GM23338 (cell line): ENCODE data around the gene SERPINB6. TPM values are rescaled to one million over a fixed set of nuclear protein-coding genes. Genes with fewer than 3 reads are reported as not detected.

Source experiments
- ATAC-seq: fragments of 200-7000 bp; cut with Tn5 transposase; 3 replicates; pipeline ENCODE4 v1.9.1; 2020
- DNase-seq: peaks from one replicate; pipeline ENCODE4 v3.0.0-alpha.2; 2015; ENCODE audit warnings: low spot score
- H2AFZ ChIP-seq: fragments of 200-600 bp; sonication (generic); 2 replicates; pipeline ENCODE4 v1.8.0; 2016; ENCODE audit warnings: antibody characterized with exemption, mild to moderate bottlenecking, moderate library complexity
- H3F3A ChIP-seq: fragments of 200-600 bp; sonication (generic); replicated peaks from 2 replicates; pipeline ENCODE4 v1.8.0; 2017; ENCODE audit warnings: antibody characterized with exemption, mixed run types, low read depth
- H3K27ac ChIP-seq: fragments of 200-600 bp; sonication (generic); 2 replicates; pipeline ENCODE4 v1.6.1; 2016; ENCODE audit warnings: low read depth
- H3K27me3 ChIP-seq: fragments of 200-600 bp; sonication (generic); 2 replicates; pipeline ENCODE4 v1.8.0; 2016; ENCODE audit warnings: mild to moderate bottlenecking, mixed run types, moderate library complexity; ENCODE audit not compliant: insufficient read depth
- H3K36me3 ChIP-seq: fragments of 200-600 bp; sonication (generic); 2 replicates; pipeline ENCODE4 v1.8.0; 2016; ENCODE audit warnings: mild to moderate bottlenecking; ENCODE audit not compliant: insufficient read depth
- H3K4me1 ChIP-seq: fragments of 200-600 bp; sonication (generic); 2 replicates; pipeline ENCODE4 v1.8.0; 2016; ENCODE audit warnings: mild to moderate bottlenecking, moderate library complexity; ENCODE audit not compliant: insufficient read depth
- H3K4me2 ChIP-seq: fragments of 200-600 bp; sonication (generic); 2 replicates; pipeline ENCODE4 v1.7.1; 2017; ENCODE audit warnings: mixed run types
- H3K4me3 ChIP-seq: fragments of 200-600 bp; sonication (generic); 2 replicates; pipeline ENCODE4 v1.6.1; 2016; ENCODE audit warnings: mixed run types
- H3K79me2 ChIP-seq: fragments of 200-600 bp; sonication (generic); replicated peaks from 2 replicates; pipeline ENCODE4 v1.8.0; 2017; ENCODE audit warnings: mild to moderate bottlenecking; ENCODE audit not compliant: insufficient read depth
- H3K9me2 ChIP-seq: fragments of 200-600 bp; sonication (generic); 2 replicates; pipeline ENCODE4 v1.8.0; 2017; ENCODE audit not compliant: insufficient read depth
- H4K20me1 ChIP-seq: fragments of 200-600 bp; sonication (generic); replicated peaks from 2 replicates; pipeline ENCODE4 v1.8.0; 2017; ENCODE audit warnings: mild to moderate bottlenecking; ENCODE audit not compliant: insufficient read depth
- H3K27ac Mint-ChIP-seq: 2 replicates; pipeline ENCODE4 v1.8.0; 2020; ENCODE audit warnings: inconsistent platforms, mild to moderate bottlenecking, moderate library complexity, mixed read lengths
- H3K27me3 Mint-ChIP-seq: 3 replicates; pipeline ENCODE4 v1.8.0; 2022; ENCODE audit warnings: low read depth, mild to moderate bottlenecking, moderate library complexity, mixed read lengths, inconsistent platforms; ENCODE audit not compliant: insufficient read depth, poor library complexity
- H3K36me3 Mint-ChIP-seq: 3 replicates; pipeline ENCODE4 v1.8.0; 2021; ENCODE audit warnings: low read depth, mild to moderate bottlenecking, inconsistent platforms, moderate library complexity, mixed read lengths
- H3K4me1 Mint-ChIP-seq: 3 replicates; pipeline ENCODE4 v1.8.0; 2020; ENCODE audit warnings: mild to moderate bottlenecking, inconsistent platforms, mixed read lengths
- H3K4me3 Mint-ChIP-seq: 3 replicates; pipeline ENCODE4 v1.8.0; 2021; ENCODE audit warnings: moderate library complexity, mild to moderate bottlenecking, inconsistent platforms, mixed read lengths
- H3K9me3 Mint-ChIP-seq: 3 replicates; pipeline ENCODE4 v1.8.0; 2020; ENCODE audit warnings: moderate library complexity, mild to moderate bottlenecking, inconsistent platforms, mixed read lengths
- EZH2 ChIP-seq: fragments of 200-600 bp; sonication (generic); IDR thresholded peaks from one replicate; pipeline ENCODE4 v1.8.0; 2017; ENCODE audit warnings: antibody characterized with exemption, mild to moderate bottlenecking, low read depth; ENCODE audit not compliant: unreplicated experiment
- EZH2phosphoT487 ChIP-seq: fragments of 200-600 bp; sonication (generic); IDR thresholded peaks from one replicate; pipeline ENCODE4 v1.8.1; 2018; ENCODE audit warnings: antibody characterized with exemption; ENCODE audit not compliant: unreplicated experiment
- JUNB ChIP-seq: IDR thresholded peaks from one replicate; pipeline ENCODE4 v1.6.1; 2016; ENCODE audit warnings: antibody characterized with exemption; ENCODE audit not compliant: unreplicated experiment
- NANOG ChIP-seq: IDR thresholded peaks from 2 replicates; pipeline ENCODE4 v1.6.1; 2016; ENCODE audit warnings: antibody characterized with exemption, borderline replicate concordance
- POLR2AphosphoS5 ChIP-seq: IDR thresholded peaks from 2 replicates; pipeline ENCODE4 v1.6.1; 2016; ENCODE audit warnings: antibody characterized with exemption, low read depth
- STAT1 ChIP-seq: IDR thresholded peaks from one replicate; pipeline ENCODE4 v1.6.1; 2016; ENCODE audit warnings: antibody characterized with exemption; ENCODE audit not compliant: unreplicated experiment
- ZNF114 ChIP-seq: fragments of 250-450 bp; sonication (Bioruptor Pico); IDR thresholded peaks from 2 replicates; pipeline ENCODE4 v1.5.0; 2020; ENCODE audit warnings: mild to moderate bottlenecking, moderate library complexity
- ZNF331 ChIP-seq: fragments of 250-450 bp; sonication (Bioruptor Pico); IDR thresholded peaks from 2 replicates; pipeline ENCODE4 v1.5.0; 2020; ENCODE audit warnings: low read depth, mild to moderate bottlenecking, moderate library complexity
- polyA plus RNA-seq: library from polyadenylated mRNA; unstranded; fragments of >200 nt; fragmentation: Nextera tagmentation; extraction: Ambion mirVana; gene quantifications from 2 replicates; pipeline ENCODE4 v1.2.1, GENCODE V29; 2016
- total RNA-seq: library from RNA; depleted of rRNA; stranded (reverse); fragments of >200 nt; shearing (Covaris generic); gene quantifications from 2 replicates; pipeline ENCODE4 v1.2.3, GENCODE V29; 2014
- TF ChIP-seq, protein P1 (sequence below): IDR thresholded peaks from one replicate; pipeline ENCODE4 v1.6.1; 2018; ENCODE audit warnings: antibody characterized with exemption; ENCODE audit not compliant: unreplicated experiment
- TF ChIP-seq, protein P2 (sequence below), 2 experiments: fragments of 200-600 bp in 1 of 2; sonication (generic) in 1 of 2; conservative IDR thresholded peaks; 2 replicates each; pipeline versions ENCODE4 v1.5.1 to v1.6.1; 2016 to 2017; ENCODE audit warnings: antibody characterized with exemption in 2 of 2, low read depth in 2 of 2, mild to moderate bottlenecking in 2 of 2, moderate library complexity in 1 of 2
- TF ChIP-seq, protein P3 (sequence below): fragments of 250-450 bp; sonication (Bioruptor Pico); IDR thresholded peaks from 2 replicates; pipeline ENCODE4 v1.5.0; 2020; ENCODE audit warnings: mild to moderate bottlenecking, moderate library complexity

Gene SERPINB6
- total and polyA plus RNA-seq, 2 experiments from 2014 or later, result 25.9 to 38.5 TPM

DNA sequence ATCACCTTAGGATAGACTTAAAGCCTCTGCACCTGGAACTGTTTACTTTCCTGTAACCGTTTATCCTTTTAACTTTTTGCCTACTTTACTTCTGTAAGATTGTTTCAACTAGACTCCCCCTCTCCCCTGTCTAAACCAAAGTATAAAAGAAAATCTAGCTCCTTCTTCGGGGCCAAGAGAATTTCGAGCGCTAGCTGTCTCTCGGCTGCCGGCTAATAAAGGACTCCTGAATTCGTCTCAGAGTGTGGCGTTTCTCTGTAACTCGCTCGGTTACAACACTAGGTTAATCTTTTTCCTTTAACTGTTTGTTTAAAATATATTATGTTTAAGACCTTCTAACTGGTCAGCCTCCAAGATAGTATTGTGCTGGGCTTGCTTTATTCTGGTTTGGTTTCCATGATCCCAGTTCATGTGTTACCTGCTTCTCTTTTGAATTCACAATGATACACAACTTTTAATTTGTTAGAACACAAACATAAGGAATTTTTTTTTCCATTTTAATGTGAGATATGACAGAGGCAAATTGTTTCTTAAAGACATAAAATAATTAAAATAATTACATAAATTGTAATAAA is 19.7 kb upstream of the SERPINB6 start (continued):
- TF ChIP-seq, protein P1, sequence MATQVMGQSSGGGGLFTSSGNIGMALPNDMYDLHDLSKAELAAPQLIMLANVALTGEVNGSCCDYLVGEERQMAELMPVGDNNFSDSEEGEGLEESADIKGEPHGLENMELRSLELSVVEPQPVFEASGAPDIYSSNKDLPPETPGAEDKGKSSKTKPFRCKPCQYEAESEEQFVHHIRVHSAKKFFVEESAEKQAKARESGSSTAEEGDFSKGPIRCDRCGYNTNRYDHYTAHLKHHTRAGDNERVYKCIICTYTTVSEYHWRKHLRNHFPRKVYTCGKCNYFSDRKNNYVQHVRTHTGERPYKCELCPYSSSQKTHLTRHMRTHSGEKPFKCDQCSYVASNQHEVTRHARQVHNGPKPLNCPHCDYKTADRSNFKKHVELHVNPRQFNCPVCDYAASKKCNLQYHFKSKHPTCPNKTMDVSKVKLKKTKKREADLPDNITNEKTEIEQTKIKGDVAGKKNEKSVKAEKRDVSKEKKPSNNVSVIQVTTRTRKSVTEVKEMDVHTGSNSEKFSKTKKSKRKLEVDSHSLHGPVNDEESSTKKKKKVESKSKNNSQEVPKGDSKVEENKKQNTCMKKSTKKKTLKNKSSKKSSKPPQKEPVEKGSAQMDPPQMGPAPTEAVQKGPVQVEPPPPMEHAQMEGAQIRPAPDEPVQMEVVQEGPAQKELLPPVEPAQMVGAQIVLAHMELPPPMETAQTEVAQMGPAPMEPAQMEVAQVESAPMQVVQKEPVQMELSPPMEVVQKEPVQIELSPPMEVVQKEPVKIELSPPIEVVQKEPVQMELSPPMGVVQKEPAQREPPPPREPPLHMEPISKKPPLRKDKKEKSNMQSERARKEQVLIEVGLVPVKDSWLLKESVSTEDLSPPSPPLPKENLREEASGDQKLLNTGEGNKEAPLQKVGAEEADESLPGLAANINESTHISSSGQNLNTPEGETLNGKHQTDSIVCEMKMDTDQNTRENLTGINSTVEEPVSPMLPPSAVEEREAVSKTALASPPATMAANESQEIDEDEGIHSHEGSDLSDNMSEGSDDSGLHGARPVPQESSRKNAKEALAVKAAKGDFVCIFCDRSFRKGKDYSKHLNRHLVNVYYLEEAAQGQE, result no peak
- TF ChIP-seq ZNF331 (CRISPR knock-in tag) (no peak), ZNF114 (CRISPR knock-in tag) (no peak), EZH2 (no peak), POLR2AphosphoS5 (no peak), STAT1 (no peak), EZH2phosphoT487 (no peak), NANOG (no peak)
- TF ChIP-seq, protein P2, sequence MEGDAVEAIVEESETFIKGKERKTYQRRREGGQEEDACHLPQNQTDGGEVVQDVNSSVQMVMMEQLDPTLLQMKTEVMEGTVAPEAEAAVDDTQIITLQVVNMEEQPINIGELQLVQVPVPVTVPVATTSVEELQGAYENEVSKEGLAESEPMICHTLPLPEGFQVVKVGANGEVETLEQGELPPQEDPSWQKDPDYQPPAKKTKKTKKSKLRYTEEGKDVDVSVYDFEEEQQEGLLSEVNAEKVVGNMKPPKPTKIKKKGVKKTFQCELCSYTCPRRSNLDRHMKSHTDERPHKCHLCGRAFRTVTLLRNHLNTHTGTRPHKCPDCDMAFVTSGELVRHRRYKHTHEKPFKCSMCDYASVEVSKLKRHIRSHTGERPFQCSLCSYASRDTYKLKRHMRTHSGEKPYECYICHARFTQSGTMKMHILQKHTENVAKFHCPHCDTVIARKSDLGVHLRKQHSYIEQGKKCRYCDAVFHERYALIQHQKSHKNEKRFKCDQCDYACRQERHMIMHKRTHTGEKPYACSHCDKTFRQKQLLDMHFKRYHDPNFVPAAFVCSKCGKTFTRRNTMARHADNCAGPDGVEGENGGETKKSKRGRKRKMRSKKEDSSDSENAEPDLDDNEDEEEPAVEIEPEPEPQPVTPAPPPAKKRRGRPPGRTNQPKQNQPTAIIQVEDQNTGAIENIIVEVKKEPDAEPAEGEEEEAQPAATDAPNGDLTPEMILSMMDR (conservative IDR thresholded peaks at IDR 0.05; ENCODE audit: low read depth in 2 of 2), result no peak

DNA sequence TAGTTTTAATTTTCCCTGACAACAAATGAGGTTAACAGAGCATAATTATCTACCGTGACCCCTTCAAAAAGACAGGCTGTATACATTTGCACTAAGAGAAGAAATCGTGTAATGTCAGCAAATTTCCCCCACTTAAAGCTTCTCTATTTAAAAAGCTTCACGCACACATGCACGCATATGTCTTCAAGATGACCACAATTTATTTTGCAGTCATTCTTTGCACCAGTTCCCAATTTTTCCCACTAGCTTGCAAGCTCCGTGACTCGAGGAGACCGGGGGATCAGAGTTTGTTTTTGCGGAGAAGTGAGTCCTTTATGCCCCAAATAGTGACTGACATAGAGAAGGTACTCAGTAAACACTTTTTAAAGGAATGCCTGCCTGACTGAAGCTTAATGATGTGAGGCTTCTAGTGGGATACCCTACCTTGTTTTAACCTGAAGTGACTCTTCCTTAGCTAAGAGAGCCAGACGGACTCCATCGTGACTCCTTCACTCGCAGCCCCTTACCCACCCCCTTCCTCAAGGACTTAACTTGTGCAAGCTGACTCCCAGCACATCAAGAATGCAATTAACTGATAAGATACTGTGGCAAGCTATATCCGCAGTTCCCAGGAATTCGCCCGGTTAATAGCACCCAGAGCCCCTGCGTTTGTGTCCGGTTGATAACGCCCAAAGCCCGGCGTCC is 19.0 kb upstream of the SERPINB6 start:
- Histone ChIP-seq H2AFZ (no peak overlapping the region), H3K4me3 (peak overlapping the region; percentile 50), H3K9me2 (no peaks in the 10 kb centered on the region), H3F3A (peaks cover 11% of the 10 kb centered on the region; the same call in 1 of the 2 replicates), H3K4me1 (peaks cover 25% of the 10 kb centered on the region), H3K4me2 (peak overlapping the region; percentile 70), H3K79me2 (no peaks in the 10 kb centered on the region), H3K27me3 (no peaks in the 10 kb centered on the region), H3K27ac (peak overlapping the region; percentile 98), H4K20me1 (no peaks in the 10 kb centered on the region), H3K36me3 (no peaks in the 10 kb centered on the region)
- peaks cover 39% of the 10 kb centered on the region for H3K4me1 Mint-ChIP-seq
- ATAC-seq (no peak), DNase-seq (peak; percentile 53)
- H3K9me3 Mint-ChIP-seq, result peaks cover 9% of the 10 kb centered on the region; the same call in 1 of the 3 replicates
- peak overlapping the region; percentile 87 for H3K4me3 Mint-ChIP-seq
- peaks cover 20% of the 10 kb centered on the region for H3K27me3 Mint-ChIP-seq
- no peaks in the 10 kb centered on the region; the same call in 2 of the 3 replicates for H3K36me3 Mint-ChIP-seq
- H3K27ac Mint-ChIP-seq, result peak overlapping the region; percentile 100
- TF ChIP-seq POLR2AphosphoS5 (no peak), NANOG (no peak), EZH2phosphoT487 (no peak), ZNF331 (CRISPR knock-in tag) (no peak), JUNB (no peak)
- TF ChIP-seq, protein P3, sequence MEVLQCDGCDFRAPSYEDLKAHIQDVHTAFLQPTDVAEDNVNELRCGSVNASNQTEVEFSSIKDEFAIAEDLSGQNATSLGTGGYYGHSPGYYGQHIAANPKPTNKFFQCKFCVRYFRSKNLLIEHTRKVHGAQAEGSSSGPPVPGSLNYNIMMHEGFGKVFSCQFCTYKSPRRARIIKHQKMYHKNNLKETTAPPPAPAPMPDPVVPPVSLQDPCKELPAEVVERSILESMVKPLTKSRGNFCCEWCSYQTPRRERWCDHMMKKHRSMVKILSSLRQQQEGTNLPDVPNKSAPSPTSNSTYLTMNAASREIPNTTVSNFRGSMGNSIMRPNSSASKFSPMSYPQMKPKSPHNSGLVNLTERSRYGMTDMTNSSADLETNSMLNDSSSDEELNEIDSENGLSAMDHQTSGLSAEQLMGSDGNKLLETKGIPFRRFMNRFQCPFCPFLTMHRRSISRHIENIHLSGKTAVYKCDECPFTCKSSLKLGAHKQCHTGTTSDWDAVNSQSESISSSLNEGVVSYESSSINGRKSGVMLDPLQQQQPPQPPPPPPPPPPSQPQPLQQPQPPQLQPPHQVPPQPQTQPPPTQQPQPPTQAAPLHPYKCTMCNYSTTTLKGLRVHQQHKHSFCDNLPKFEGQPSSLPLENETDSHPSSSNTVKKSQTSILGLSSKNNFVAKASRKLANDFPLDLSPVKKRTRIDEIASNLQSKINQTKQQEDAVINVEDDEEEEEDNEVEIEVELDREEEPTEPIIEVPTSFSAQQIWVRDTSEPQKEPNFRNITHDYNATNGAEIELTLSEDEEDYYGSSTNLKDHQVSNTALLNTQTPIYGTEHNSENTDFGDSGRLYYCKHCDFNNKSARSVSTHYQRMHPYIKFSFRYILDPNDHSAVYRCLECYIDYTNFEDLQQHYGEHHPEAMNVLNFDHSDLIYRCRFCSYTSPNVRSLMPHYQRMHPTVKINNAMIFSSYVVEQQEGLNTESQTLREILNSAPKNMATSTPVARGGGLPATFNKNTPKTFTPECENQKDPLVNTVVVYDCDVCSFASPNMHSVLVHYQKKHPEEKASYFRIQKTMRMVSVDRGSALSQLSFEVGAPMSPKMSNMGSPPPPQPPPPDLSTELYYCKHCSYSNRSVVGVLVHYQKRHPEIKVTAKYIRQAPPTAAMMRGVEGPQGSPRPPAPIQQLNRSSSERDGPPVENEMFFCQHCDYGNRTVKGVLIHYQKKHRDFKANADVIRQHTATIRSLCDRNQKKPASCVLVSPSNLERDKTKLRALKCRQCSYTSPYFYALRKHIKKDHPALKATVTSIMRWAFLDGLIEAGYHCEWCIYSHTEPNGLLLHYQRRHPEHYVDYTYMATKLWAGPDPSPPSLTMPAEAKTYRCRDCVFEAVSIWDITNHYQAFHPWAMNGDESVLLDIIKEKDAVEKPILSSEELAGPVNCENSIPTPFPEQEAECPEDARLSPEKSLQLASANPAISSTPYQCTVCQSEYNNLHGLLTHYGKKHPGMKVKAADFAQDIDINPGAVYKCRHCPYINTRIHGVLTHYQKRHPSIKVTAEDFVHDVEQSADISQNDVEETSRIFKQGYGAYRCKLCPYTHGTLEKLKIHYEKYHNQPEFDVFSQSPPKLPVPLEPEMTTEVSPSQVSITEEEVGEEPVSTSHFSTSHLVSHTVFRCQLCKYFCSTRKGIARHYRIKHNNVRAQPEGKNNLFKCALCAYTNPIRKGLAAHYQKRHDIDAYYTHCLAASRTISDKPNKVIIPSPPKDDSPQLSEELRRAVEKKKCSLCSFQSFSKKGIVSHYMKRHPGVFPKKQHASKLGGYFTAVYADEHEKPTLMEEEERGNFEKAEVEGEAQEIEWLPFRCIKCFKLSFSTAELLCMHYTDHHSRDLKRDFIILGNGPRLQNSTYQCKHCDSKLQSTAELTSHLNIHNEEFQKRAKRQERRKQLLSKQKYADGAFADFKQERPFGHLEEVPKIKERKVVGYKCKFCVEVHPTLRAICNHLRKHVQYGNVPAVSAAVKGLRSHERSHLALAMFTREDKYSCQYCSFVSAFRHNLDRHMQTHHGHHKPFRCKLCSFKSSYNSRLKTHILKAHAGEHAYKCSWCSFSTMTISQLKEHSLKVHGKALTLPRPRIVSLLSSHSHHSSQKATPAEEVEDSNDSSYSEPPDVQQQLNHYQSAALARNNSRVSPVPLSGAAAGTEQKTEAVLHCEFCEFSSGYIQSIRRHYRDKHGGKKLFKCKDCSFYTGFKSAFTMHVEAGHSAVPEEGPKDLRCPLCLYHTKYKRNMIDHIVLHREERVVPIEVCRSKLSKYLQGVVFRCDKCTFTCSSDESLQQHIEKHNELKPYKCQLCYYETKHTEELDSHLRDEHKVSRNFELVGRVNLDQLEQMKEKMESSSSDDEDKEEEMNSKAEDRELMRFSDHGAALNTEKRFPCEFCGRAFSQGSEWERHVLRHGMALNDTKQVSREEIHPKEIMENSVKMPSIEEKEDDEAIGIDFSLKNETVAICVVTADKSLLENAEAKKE (CRISPR knock-in tag), result no peak
